T-helper 1 cell treated with Interleukin-12 subunit alpha and Interleukin-12 subunit beta and Interleukin-4 antibody, amounts not matched to agents 30 μg/mL and 1 μg/mL, for 36 hours (primary cell): Measurements from ENCODE around the gene RDH5.
A peak's percentile ranks its signal among the peaks of the same experiment; 100 is the strongest.

Experiments used
- H3K27ac Mint-ChIP-seq: one replicate; pipeline ENCODE4 v1.8.0; 2021; ENCODE audit warnings: mild to moderate bottlenecking, mixed read lengths
- H3K27me3 Mint-ChIP-seq: one replicate; pipeline ENCODE4 v1.8.0; 2021; ENCODE audit warnings: low read depth, mixed read lengths
- H3K36me3 Mint-ChIP-seq: one replicate; pipeline ENCODE4 v1.8.0; 2021; ENCODE audit warnings: low read depth, mixed read lengths
- H3K4me1 Mint-ChIP-seq: one replicate; pipeline ENCODE4 v1.8.0; 2021; ENCODE audit warnings: low read depth, mixed read lengths
- H3K4me3 Mint-ChIP-seq: one replicate; pipeline ENCODE4 v1.8.0; 2021; ENCODE audit warnings: mild to moderate bottlenecking, moderate library complexity, mixed read lengths
- H3K9me3 Mint-ChIP-seq: one replicate; pipeline ENCODE4 v1.8.0; 2021; ENCODE audit warnings: mixed read lengths

RDH5 gene

DNA sequence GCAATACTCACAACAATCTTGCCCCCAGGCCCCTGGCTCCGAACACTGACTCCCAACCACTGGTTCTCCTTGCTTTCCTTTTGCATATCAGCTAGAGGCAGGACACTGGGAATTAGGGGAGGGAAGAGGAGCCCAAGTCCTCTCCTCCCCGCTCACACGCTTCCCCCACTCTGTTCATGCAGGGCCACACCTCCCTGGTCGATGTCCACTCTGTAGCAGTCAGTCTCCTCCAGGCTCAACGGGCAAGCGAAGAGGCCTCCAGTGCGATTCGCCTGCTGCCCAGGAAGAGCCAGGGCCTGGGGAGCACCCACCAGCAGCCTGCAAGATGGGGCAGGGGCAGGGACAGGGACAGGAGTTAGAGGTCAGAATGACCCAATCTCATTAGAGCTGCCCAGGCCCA, 17.3 kb upstream of the RDH5 start:
- no peak overlapping the region for H3K4me3 Mint-ChIP-seq
- no peaks in the 10 kb centered on the region for H3K36me3 Mint-ChIP-seq
- peaks cover 29% of the 10 kb centered on the region for H3K27me3 Mint-ChIP-seq
- H3K27ac Mint-ChIP-seq, result no peak overlapping the region
- H3K4me1 Mint-ChIP-seq, result peaks cover 3% of the 10 kb centered on the region
- no peaks in the 10 kb centered on the region for H3K9me3 Mint-ChIP-seq

DNA sequence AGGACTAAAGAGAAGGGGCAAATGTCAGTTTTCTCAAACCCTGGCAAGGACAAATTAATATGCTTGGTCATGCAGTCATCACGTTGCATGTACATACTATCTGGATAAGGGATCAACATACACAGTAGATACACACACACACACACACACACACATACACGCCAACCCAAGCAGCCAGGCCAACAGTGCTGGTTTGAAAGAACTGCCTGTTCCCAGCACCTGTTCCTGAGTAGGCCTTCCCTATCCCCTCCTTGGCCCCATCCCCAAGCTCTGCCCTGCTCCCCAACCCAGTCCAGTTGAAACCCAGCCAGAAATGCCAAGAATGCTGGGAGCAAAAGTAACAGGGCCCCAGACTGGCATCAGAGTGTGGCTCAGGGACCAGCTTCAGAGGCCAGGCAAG, 16.9 kb upstream of the RDH5 start:
- Mint-ChIP-seq H3K9me3 (no peaks in the 10 kb centered on the region), H3K36me3 (no peaks in the 10 kb centered on the region), H3K27ac (no peak overlapping the region), H3K4me1 (peaks cover 7% of the 10 kb centered on the region), H3K4me3 (no peak overlapping the region), H3K27me3 (peaks cover 33% of the 10 kb centered on the region)

DNA sequence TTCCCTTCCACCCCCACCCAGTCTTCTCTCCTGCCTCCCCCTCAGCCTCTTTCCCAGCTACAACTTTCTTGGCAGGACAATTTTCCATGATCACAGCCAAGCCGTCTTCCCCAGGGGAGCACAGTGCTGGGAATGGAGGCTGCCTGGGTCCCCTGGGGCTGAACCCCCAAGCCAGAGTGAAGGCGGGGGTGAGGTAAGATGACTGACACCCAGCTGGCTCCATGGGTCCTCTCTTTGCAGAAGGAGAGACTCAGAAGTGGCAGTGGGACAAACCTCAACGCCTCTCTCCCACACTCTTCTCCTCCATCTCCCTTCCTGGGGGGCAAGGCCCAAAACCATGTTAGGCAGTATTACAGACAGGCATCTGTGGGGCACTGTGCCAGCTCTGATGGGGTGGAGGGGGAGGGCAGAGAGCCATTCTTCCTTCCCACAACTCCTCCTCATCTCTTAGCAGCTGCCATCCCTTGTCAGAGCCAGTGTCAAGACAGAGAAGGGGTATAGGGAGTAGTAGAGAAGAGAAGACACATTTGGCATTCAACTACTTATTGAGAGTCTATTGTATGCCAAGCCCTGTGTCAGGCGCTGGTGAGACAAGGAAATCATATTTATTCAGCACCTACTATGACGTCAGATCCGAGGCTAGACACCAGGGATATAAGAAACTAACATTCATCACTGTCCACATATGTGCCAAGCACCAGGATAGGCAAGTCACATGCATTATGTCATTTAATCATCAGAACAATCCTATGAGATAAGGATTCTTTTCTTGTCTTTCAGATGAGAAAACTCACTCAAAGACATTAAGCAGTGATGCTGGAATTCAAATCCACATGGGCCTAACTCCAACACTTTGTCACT, 16.1 kb upstream of the RDH5 start:
- H3K4me3 Mint-ChIP-seq, result no peak overlapping the region
- H3K9me3 Mint-ChIP-seq, result no peaks in the 10 kb centered on the region
- H3K4me1 Mint-ChIP-seq, result peaks cover 13% of the 10 kb centered on the region
- H3K27ac Mint-ChIP-seq, result no peak overlapping the region
- H3K27me3 Mint-ChIP-seq, result peaks cover 41% of the 10 kb centered on the region
- H3K36me3 Mint-ChIP-seq, result no peaks in the 10 kb centered on the region

DNA sequence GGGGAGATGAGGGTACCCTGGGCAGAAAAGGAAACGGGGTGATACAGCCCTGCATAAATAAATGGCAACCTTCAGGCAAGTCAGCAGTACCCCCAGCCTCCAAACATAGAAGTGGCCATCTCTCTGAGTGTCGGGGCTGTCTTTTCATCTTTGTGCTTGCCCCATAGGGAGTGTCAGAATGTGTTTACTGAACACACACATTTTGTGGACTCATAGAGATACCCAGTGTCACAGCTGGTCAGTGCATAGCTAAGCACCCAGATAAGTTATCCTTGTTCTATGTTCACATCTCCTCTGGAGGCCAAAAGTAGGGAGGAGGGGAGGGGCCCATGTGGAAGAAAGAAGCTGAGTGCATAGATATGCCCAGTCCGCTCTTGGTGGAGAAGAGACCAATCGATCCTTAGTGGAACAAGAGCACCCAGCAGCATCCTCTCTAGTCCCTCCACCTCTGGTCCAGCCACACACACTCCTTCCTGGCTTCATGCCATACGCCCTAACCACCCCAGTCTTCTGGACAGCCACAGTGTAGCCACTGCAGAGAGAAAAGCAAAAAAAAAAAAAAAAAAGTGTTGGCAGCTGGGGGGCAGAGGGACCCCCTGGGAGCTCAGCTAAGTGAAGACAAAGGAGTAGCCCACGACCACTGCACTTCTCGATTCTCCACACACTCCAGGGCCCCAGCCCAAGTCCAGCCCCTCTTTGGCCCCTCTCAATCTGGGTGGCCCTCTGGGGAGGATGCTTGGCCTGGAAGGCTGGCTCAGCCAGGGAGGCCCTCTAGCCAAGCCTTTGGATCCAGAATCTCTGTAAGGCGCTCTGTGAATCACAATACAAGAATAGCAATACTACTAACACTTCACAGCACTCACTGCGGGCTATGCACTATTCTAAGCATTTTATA, 15.1 kb upstream of the RDH5 start:
- Mint-ChIP-seq H3K36me3 (no peaks in the 10 kb centered on the region), H3K9me3 (no peaks in the 10 kb centered on the region), H3K27ac (no peak overlapping the region), H3K4me1 (peaks cover 13% of the 10 kb centered on the region), H3K4me3 (no peak overlapping the region), H3K27me3 (peaks cover 51% of the 10 kb centered on the region)

DNA sequence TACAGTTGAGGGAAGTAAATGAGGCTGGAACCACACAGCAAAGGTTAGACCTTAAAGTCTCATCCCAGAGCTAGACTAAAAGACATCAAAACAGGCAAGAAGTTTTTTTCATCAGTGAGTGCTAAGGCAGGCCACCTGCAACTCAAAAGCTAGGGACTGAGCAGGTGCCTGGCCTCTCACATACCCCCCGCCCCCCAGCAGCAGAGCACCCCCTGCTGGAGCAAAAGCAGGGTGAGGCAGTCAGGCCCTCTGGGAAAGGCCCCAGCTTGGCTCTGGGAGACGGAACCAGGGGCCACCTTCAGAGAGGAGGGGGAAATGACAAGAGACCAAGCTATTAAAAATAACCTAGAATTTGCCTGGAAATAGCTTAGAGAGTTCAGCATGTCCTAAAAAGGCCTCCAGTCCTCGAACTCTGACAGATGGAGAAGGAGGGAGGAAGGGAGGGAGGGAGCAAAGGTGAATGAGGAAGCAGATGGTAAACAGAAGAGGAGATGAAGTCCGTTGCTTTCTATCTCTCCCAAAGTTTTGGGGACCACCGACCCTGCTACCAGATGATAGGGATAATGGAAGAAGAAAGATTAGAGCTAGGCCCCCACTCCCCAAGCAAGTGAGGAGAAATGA, 14.3 kb upstream of the RDH5 start:
- H3K4me1 Mint-ChIP-seq, result peaks cover 13% of the 10 kb centered on the region
- H3K27me3 Mint-ChIP-seq, result peaks cover 59% of the 10 kb centered on the region
- H3K27ac Mint-ChIP-seq, result no peak overlapping the region
- H3K4me3 Mint-ChIP-seq, result no peak overlapping the region
- no peaks in the 10 kb centered on the region for H3K9me3 Mint-ChIP-seq
- no peaks in the 10 kb centered on the region for H3K36me3 Mint-ChIP-seq

DNA sequence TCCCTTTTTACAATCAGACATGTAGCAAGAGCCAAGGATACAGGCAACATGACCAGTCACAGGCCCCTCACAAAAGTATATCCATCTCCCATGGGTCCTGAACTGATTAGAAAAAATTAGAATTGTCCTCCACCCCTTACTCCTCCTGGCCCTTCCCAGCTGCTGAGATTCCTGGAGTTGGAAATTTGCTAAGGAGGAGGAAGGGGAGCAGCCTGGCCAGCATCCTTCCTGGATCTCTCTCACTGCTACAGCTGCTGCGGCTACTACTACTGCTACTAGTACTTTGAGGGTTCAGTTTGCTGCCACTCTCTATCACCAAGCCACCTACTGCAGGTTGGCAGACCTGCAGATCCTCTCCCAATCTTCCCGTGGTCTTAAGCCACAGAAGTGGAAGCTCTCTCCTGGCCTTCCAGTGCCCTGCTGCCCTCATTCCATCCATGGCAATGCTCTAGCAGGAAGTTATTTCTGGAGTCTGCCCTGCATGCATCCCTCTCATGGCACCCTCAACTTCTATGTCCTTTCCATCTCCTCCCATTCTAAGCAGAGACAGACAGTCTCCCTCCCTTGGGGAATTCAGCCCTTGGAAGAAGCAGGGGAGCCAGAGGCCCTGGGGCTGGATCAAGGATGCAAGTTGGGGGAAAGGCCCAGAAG, 13.5 kb upstream of the RDH5 start:
- Mint-ChIP-seq H3K4me1 (peaks cover 13% of the 10 kb centered on the region), H3K36me3 (no peaks in the 10 kb centered on the region), H3K27me3 (peaks cover 60% of the 10 kb centered on the region), H3K27ac (no peak overlapping the region), H3K9me3 (no peaks in the 10 kb centered on the region), H3K4me3 (peak overlapping the region; percentile 83)

DNA sequence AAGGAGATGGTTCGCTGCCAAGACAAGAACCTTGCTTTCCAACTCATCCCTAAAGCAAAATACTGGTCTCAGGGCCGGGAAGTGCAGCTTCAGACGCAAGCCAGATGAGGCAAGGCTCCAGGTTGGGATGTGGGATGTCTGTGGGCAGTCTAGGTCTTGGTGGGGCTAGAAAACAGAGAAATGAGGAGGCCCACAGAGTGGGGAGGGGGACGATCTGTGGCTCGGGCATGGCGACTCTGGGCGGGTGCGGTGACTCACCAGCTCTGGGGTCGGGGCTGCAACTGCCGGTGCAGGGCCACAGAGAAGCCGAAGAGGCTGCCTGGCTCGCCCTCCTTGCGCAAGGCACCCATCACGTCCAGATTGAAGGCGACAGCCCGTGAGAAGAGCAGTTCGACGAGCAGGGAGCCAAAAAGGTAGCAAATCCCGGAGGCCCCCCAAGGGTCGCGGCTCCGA, 12.9 kb upstream of the RDH5 start:
- H3K27me3 Mint-ChIP-seq, result peaks cover 66% of the 10 kb centered on the region
- peak overlapping the region; percentile 83 for H3K4me3 Mint-ChIP-seq

DNA sequence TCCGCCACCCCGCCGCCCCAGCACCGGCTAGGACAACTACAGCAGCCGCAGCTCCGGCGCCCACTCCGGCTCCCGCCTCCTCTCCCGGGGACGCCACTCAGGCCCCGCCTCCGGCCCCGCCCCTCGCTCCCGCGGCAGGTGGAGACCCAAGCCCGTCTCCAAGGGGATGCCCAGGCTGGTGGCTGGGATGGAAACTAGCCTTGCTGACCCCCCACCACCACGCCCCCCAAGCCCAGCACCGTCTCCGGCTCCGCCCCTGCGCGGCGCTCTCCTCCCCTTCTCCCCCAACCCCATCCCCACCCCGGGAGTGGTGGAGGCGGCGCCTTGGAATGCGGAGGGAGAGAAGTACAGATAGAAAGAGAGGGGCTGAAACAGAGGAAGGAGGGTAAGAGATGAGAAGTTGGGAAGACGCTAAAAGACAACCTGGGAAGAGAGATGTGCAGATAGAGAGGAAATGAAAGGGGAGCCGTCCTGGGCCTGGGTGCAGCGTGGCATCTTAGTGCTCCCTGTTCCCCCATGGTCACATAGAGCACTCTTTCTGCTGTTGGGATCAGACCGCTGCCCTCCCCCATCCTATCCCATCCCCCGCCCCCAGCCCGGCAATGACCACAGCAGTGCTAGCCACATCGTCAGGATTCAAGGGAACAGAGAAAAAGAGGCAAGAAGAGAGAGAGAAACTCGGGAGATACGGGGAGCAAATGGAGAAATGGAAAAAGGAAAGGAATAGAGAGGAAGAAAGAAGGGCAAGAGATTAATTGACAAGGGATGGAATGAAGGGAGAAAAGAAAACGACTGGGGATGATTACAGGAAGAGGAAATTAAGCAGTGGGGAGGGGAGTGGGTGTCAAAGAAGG, 12.1 kb upstream of the RDH5 start, which contains the start of gene ITGA7:
Gene ITGA7, minus strand, starts transcription at position 64 of the 854 bp plus-strand sequence. CDS start 222 bp downstream, outside the sequence.
- peak within 1 kb of the TSS; percentile 83 for H3K4me3 Mint-ChIP-seq
- no peaks in the 10 kb centered on the region for H3K36me3 Mint-ChIP-seq
- peaks cover 13% of the 10 kb centered on the region for H3K4me1 Mint-ChIP-seq
- peaks cover 71% of the 10 kb centered on the region for H3K27me3 Mint-ChIP-seq
- no peaks in the 10 kb centered on the region for H3K9me3 Mint-ChIP-seq
- no peak within 1 kb of the TSS for H3K27ac Mint-ChIP-seq

More for the DNA sequence above, 12.9 kb upstream of the RDH5 start:
- Mint-ChIP-seq H3K27ac (no peak overlapping the region), H3K36me3 (no peaks in the 10 kb centered on the region), H3K9me3 (no peaks in the 10 kb centered on the region), H3K4me1 (peaks cover 13% of the 10 kb centered on the region)

DNA sequence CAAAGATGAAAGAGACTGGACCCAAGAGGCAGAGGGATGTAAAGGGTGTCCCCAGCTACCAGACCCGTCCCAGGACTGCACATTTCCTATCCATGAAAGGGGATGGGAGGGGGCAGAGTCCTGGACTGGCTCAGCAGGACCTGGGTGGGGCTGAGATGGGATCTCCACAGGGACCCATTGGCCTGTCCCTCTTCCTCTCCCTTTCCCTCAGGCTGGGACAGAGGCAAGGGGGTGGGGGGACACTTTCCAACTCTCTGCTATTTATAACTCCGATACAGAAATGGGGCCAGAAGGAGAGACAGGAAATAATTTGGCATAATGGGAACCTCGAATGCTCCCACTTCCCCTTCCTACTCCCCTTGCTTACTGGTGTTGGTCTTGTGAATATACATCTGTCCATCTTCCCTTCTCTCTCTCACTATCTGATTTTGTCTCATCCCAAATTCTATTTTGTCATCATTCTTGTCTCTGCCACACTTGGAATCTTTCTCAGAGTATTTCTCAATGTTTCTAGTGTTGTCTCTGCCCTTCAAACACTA, 11.4 kb upstream of the RDH5 start:
- Mint-ChIP-seq H3K4me1 (peaks cover 13% of the 10 kb centered on the region), H3K27me3 (peaks cover 69% of the 10 kb centered on the region), H3K9me3 (no peaks in the 10 kb centered on the region), H3K27ac (no peak overlapping the region), H3K4me3 (peak overlapping the region; percentile 83), H3K36me3 (no peaks in the 10 kb centered on the region)

DNA sequence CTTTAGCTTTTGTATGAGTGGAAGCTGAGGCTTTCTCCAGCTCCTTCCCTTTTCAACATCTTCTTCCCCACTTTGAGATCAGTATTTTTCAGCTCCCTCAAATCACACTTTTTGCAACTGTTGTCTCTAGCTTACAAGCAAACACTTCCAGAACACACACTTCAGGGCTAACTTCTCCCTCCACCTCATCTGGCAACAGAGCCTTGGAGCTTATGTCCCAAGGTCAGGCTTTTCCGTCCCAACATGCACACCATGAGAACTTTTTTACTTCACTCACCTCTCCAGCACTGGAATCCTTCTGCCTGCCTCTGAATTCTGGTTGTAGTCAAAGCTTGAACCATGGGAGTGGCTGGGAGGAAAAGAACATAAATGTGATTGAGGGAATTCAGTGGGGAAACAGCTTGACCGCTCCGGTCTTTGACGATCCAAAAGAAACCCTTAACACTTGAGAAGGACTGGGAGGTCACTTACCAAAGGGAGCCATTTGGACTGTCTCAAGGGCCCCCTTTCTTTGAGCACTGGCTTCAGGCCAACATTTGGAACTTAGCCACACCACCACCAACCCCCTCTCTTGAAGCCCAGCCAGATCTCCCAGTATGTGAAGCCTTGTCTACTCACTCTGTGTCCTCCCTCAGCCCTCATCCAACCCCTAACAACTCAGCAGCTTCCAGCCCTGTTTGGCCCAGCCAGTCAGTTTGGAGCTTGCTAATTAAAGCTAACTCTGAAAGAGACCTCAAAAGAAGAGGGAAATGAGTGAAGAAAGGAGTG, 8.2 kb upstream of the RDH5 start:
- H3K4me1 Mint-ChIP-seq, result peaks cover 19% of the 10 kb centered on the region
- no peaks in the 10 kb centered on the region for H3K9me3 Mint-ChIP-seq
- H3K27me3 Mint-ChIP-seq, result peaks cover 47% of the 10 kb centered on the region
- H3K36me3 Mint-ChIP-seq, result peaks cover 1% of the 10 kb centered on the region
- H3K4me3 Mint-ChIP-seq, result no peak overlapping the region
- no peak overlapping the region for H3K27ac Mint-ChIP-seq

DNA sequence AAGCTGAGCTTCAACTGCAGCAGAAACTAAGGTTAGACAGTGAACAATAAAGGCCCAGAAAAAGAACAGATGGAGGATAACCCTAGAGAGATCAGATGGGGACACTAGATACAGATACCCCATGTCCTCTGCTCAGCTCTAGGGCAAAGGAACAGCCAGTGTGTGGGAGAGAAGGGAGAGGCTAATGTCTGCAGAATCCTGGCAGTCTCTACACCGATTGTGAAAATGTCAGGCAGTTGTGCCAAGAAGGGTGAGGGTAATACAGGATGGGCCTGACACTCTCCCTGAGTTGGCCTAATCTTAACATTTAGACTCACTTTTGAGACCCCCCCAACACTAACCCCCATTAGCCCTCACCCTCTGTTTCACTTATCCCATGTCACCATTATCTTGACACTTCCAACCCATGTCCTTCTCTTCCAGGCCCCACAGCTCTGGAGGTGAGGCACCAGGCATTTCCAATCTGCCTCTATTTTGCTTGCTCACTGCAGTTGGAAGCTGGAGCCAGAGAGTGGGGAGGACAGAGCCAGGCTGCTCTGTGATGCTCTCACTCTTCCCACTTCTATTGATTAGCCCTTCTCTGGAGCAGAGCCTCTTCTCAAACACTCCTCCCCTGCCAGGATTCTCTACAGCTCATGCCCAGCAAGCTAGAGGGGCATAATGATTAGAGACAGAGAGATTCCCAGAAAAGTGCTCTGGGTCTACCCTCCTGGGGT, 7.3 kb upstream of the RDH5 start:
- peaks cover 42% of the 10 kb centered on the region for H3K27me3 Mint-ChIP-seq
- no peak overlapping the region for H3K27ac Mint-ChIP-seq
- no peak overlapping the region for H3K4me3 Mint-ChIP-seq
- peaks cover 26% of the 10 kb centered on the region for H3K4me1 Mint-ChIP-seq
- peaks cover 1% of the 10 kb centered on the region for H3K36me3 Mint-ChIP-seq
- no peaks in the 10 kb centered on the region for H3K9me3 Mint-ChIP-seq

DNA sequence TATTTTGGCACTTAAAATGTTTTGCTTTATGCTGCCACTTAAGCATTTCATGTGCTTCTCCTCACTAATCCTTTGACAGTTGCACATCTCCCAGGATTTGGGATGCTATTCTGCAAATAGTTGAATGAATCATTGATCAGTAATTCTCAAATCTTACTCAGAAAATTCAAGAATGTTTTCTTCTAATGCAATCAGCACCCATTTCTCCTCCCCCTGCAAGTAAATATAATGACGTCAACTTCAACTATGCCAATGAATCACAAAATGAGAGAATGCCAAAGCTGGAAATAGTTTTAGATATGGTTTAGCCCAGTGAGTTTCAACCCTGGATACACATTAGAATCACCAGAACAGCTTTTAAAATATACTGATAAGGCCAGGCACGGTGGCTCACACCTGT, 6.5 kb upstream of the RDH5 start:
- H3K27ac Mint-ChIP-seq, result no peak overlapping the region
- peaks cover 1% of the 10 kb centered on the region for H3K36me3 Mint-ChIP-seq
- H3K27me3 Mint-ChIP-seq, result peaks cover 33% of the 10 kb centered on the region
- peaks cover 27% of the 10 kb centered on the region for H3K4me1 Mint-ChIP-seq
- no peak overlapping the region for H3K4me3 Mint-ChIP-seq
- no peaks in the 10 kb centered on the region for H3K9me3 Mint-ChIP-seq
